ENCODE results near the gene UPF3A. TPM values are rescaled to one million over a fixed set of nuclear protein-coding genes. Genes with fewer than 3 reads are reported as not detected.

UPF3A gene
- total RNA-seq: 11.2 and 55.8 TPM in 2 replicates

GRCh38 chr13:114281351-114282040, at the start of gene UPF3A:
TSS of gene UPF3A (plus strand) at chr13:114281601. CDS start at chr13:114281640, 39 bp downstream.

GRCh38 chr13:114234645-114235421, 46.6 kb upstream of the UPF3A start, which contains the start of gene CDC16:
TSS of gene CDC16 (plus strand) at chr13:114234897. CDS start at chr13:114235085, 188 bp downstream.

GRCh38 chr13:114314074-114314912, 32.9 kb downstream of the UPF3A start, which contains the start of gene CHAMP1:
TSS of gene CHAMP1 (plus strand) at chr13:114314503. CDS start at chr13:114323843, 9,340 bp downstream.

Other genes with a start within 250 kb of the UPF3A start
- gene RASA3, start 149.0 kb upstream of the UPF3A start, total RNA-seq: 27.6 and 29.8 TPM in 2 replicates
- gene CFAP97D2, start 102.3 kb upstream of the UPF3A start, total RNA-seq: not detected in 2 replicates
- gene CDC16, start 46.7 kb upstream of the UPF3A start, total RNA-seq: 26.0 and 29.5 TPM in 2 replicates
- gene CHAMP1, start 32.9 kb downstream of the UPF3A start, total RNA-seq: 17.7 and 18.1 TPM in 2 replicates